ENCODE data around the gene MGAT3.

DNA sequence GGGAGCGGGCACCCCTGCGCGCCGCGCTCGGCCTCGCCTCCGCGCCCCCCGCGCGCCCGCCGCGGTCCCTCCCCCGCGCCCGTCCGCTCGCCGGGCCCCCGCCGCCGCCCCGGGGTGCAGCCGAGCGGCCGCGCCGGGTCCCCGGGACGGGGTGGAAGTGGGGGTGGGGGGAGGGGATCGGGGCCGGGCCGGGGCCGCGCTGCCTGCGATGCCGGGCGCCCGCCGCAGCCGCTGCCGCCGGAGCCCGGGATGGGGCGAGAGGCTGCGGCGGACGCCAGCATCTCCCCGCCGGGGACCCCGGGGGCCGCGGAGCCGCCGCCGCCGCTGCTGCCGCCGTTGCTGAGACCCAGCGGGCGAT is 365 bp downstream of the MGAT3 start:
- TF ChIP-seq ZNF274 (IDR thresholded peaks at IDR 0.05; ENCODE audit: low read depth, low read length) (no peak), SUZ12 (IDR thresholded peaks at IDR 0.05; ENCODE audit: extremely low read depth, insufficient read depth, insufficient read length) (no peak), YY1 (IDR thresholded peaks at IDR 0.05; ENCODE audit: insufficient read depth, insufficient read length) (no peak)

Measured in NT2/D1 (cell line).